ENCODE data around the gene SLC25A19.

DNA sequence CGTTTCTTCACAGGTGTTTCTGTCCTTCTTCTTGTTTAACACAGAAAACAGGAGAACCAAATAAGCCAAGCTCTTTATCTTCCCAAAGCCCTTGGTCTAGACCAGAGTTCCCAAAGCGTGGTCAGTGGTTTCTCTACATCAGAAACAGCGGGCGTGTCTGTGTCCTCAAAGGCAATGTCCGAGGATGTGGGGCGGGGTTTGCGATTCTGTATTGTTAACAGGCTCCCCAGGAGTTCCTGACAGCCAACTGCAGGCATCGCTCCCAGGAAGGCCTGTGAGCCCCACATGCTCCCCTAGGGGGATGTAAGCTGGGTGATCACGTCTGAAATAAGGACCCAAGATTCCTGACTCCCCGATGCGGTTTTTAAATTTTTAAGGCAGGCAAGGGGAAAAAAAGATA lies 28.4 kb upstream of the SLC25A19 start:
- TF ChIP-seq POLR2A (IDR thresholded peaks at IDR 0.05): no peak
- TF ChIP-seq, protein P1, sequence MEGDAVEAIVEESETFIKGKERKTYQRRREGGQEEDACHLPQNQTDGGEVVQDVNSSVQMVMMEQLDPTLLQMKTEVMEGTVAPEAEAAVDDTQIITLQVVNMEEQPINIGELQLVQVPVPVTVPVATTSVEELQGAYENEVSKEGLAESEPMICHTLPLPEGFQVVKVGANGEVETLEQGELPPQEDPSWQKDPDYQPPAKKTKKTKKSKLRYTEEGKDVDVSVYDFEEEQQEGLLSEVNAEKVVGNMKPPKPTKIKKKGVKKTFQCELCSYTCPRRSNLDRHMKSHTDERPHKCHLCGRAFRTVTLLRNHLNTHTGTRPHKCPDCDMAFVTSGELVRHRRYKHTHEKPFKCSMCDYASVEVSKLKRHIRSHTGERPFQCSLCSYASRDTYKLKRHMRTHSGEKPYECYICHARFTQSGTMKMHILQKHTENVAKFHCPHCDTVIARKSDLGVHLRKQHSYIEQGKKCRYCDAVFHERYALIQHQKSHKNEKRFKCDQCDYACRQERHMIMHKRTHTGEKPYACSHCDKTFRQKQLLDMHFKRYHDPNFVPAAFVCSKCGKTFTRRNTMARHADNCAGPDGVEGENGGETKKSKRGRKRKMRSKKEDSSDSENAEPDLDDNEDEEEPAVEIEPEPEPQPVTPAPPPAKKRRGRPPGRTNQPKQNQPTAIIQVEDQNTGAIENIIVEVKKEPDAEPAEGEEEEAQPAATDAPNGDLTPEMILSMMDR (IDR thresholded peaks at IDR 0.05): no peak
